HCT116 (cell line): ENCODE measurements around the gene PBXIP1. TPM values are rescaled to one million over a fixed set of nuclear protein-coding genes. Genes with fewer than 3 reads are reported as not detected.

Experiments
- ATAC-seq: fragments of 200-7000 bp; cut with Tn5 transposase; 2 replicates; pipeline ENCODE4 v1.9.1; 2020; ENCODE audit warnings: mild to moderate bottlenecking, moderate library complexity
- BruUV-seq: library from RNA; stranded (reverse); fragments of 400-500 nt; replicated peaks from 2 replicates; lab custom pipeline; 2021; lab: Mats Ljungman, UMichigan
- CTCF ChIA-PET: fragments of 300-600 bp; sonication (Branson Sonifier 250); formaldehyde crosslinking; loops from one replicate; lab custom pipeline; 2021; ENCODE audit warnings: antibody characterized with exemption; lab: Charles Lee
- POLR2A ChIA-PET: fragments of 300-600, 350-600 bp; sonication (Branson Sonifier 250); formaldehyde crosslinking; loops from one replicate; lab custom pipeline; 2021; ENCODE audit warnings: antibody characterized with exemption; lab: Charles Lee
- RAD21 ChIA-PET, 2 experiments: fragments of 300-600 bp; sonication (Branson Sonifier 250); formaldehyde crosslinking; loops; one replicate each; lab custom pipeline; 2023; ENCODE audit warnings: low total read pairs in 2 of 2; ENCODE audit not compliant: uncharacterized antibody in 2 of 2, unreplicated experiment in 2 of 2, low non-redundant PET in 1 of 2; lab: Charles Lee
- DNase-seq: peaks from one replicate; pipeline ENCODE4 v3.0.0-alpha.2; 2010; ENCODE audit warnings: low read depth, low spot score
- H2AFZ ChIP-seq: fragments of 200-600 bp; shearing (Covaris generic), sonication (generic); 2 replicates; pipeline ENCODE4 v1.6.1; 2017; ENCODE audit warnings: low read depth, mixed run types, mixed read lengths, antibody characterized with exemption, low read length; ENCODE audit not compliant: poor library complexity, severe bottlenecking
- H3K27ac ChIP-seq: 2 replicates; pipeline ENCODE4 v1.5.1; 2012; ENCODE audit warnings: low read depth, low read length
- H3K27me3 ChIP-seq: fragments of 200-600 bp; sonication (generic); 2 replicates; pipeline ENCODE4 v1.6.1; 2016; ENCODE audit warnings: mixed run types, low read length, mixed read lengths; ENCODE audit not compliant: insufficient read depth
- H3K36me3 ChIP-seq, 2 experiments: fragments of 200-500 bp in 1 of 2; fragments of 200-600 bp in 1 of 2; sonication (Bioruptor generic) in 1 of 2; sonication (generic) in 1 of 2; 2 replicates each; pipeline versions ENCODE4 v1.5.1 to v1.6.1; 2014 to 2016; ENCODE audit warnings: low read length in 2 of 2, inconsistent platforms in 1 of 2, mixed read lengths in 1 of 2, mixed run types in 1 of 2; ENCODE audit not compliant: insufficient read depth in 2 of 2, control insufficient read depth in 1 of 2
- H3K4me1 ChIP-seq, 2 experiments: fragments of 200-600 bp in 1 of 2; sonication (generic) in 1 of 2; 2 replicates each; pipeline versions ENCODE4 v1.5.1 to v1.6.1; 2012 to 2017; ENCODE audit warnings: low read length in 2 of 2, inconsistent platforms in 1 of 2, mild to moderate bottlenecking in 1 of 2, mixed read lengths in 1 of 2, mixed run types in 1 of 2, moderate library complexity in 1 of 2; ENCODE audit not compliant: insufficient read depth in 2 of 2, control insufficient read depth in 1 of 2
- H3K4me2 ChIP-seq: fragments of 200-600 bp; sonication (generic); 2 replicates; pipeline ENCODE4 v1.6.1; 2017; ENCODE audit warnings: mixed run types, low read length, mixed read lengths
- H3K4me3 ChIP-seq, 2 experiments: fragments of 200-600 bp in 1 of 2; sonication (generic) in 1 of 2; replicated peaks in 1 of 2; 2 replicates each; pipeline ENCODE4 v1.5.1; 2011 to 2016; ENCODE audit warnings: low read length in 2 of 2, control low read depth in 1 of 2, low read depth in 1 of 2, mild to moderate bottlenecking in 1 of 2, mixed read lengths in 1 of 2, mixed run types in 1 of 2
- H3K79me2 ChIP-seq: fragments of 200-600 bp; sonication (generic); 2 replicates; pipeline ENCODE4 v1.6.1; 2017; ENCODE audit warnings: mild to moderate bottlenecking, mixed run types, low read length, moderate library complexity, mixed read lengths; ENCODE audit not compliant: insufficient read depth
- H3K9ac ChIP-seq: fragments of 200-600 bp; sonication (generic); 2 replicates; pipeline ENCODE4 v1.6.1; 2016; ENCODE audit warnings: low read length, mixed read lengths
- H3K9me2 ChIP-seq: fragments of 200-600 bp; sonication (generic), shearing (Covaris generic); 2 replicates; pipeline ENCODE4 v1.6.1; 2017; ENCODE audit warnings: mixed run types, mild to moderate bottlenecking, moderate library complexity; ENCODE audit not compliant: insufficient read depth
- H3K9me3 ChIP-seq, 2 experiments: fragments of 200-500 bp in 1 of 2; fragments of 200-600 bp in 1 of 2; sonication (Bioruptor generic) in 1 of 2; sonication (generic) in 1 of 2; 2 replicates each; pipeline ENCODE4 v1.6.1; 2014 to 2017; ENCODE audit warnings: low read length in 2 of 2, mixed read lengths in 2 of 2, inconsistent platforms in 1 of 2, low read depth in 1 of 2, mild to moderate bottlenecking in 1 of 2, mixed run types in 1 of 2, moderate library complexity in 1 of 2; ENCODE audit not compliant: control insufficient read depth in 1 of 2, insufficient read depth in 1 of 2
- H4K20me1 ChIP-seq: fragments of 200-600 bp; sonication (generic), shearing (Covaris generic); 2 replicates; pipeline ENCODE4 v1.6.1; 2017; ENCODE audit warnings: mixed run types, mild to moderate bottlenecking, moderate library complexity; ENCODE audit not compliant: insufficient read depth
- FOSL1 ChIP-seq: IDR thresholded peaks from 2 replicates; pipeline ENCODE4 v1.6.1; 2012; ENCODE audit warnings: low read depth
- MAX ChIP-seq: IDR thresholded peaks from 2 replicates; pipeline ENCODE4 v1.6.1; 2012
- YY1 ChIP-seq: IDR thresholded peaks from 2 replicates; pipeline ENCODE4 v1.6.1; 2011; ENCODE audit warnings: low read length, low read depth, moderate library complexity, mild to moderate bottlenecking; ENCODE audit not compliant: insufficient replicate concordance; ENCODE audit errors: extremely low read depth
- intact Hi-C: fragments of 100-400 bp; cut with micrococcal nuclease; formaldehyde crosslinking; loops from 2 replicates; pipeline ENCODE4 v1.10.0; 2022
- total RNA-seq: library from RNA; stranded (reverse); gene quantifications from one replicate; pipeline ENCODE4 v1.2.1, GENCODE V29; 2021; ENCODE audit not compliant: unreplicated experiment
- TF ChIP-seq, protein P1 (sequence below): IDR thresholded peaks from 2 replicates; pipeline ENCODE4 v1.6.1; 2012; ENCODE audit warnings: low read depth

Gene PBXIP1
- total RNA-seq, 1 experiment from 2014 or later = 12.6 TPM

DNA sequence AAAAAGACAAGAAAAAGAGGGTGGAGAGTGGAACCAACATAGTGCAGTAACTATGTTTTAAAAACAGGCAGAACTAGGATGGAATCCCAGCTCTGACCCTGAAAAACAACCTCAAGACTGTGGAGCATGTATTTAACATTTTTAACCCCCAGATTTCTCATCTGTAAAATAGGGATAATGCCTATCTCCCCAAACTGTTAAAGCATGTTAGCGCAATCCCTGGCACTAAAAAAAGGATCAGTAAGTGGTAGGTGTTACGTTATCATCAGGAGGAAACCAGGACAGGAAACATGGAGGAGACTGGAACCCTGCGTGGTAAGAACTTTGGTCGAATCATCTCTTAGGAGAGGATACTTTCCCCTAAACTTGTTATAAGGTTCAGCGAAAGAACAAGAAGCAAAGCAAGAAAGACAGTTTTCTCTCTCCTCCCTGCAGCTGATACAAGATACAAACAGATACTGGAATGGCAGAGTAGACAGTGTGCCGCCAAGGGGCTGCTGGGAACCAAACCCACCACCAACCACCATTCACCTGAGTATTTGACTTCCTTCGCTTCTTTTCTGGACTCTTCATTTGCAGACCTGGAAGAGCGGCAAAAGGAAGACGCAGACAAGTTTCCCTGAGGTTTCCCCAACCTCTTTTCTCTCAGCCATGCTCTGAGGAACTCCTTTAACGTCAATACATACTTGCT, 4.7 kb upstream of the PBXIP1 start:
- peaks cover 23 to 55% of the 10 kb centered on the region in 2 experiments for H3K4me1 ChIP-seq
- ATAC-seq (no peak), DNase-seq (no peak)
- H4K20me1 ChIP-seq = no peaks in the 10 kb centered on the region
- peaks cover 16 to 32% of the 10 kb centered on the region in 2 experiments; a peak in 3 of 4 replicates for H3K36me3 ChIP-seq
- BruUV-seq = TSS peak; percentile 58
- peak overlapping the region; percentile 82 for H3K4me2 ChIP-seq
- intact Hi-C loops = loop anchor here (5.0 kb wide), 1 partner anchor 37 kb away; no protein-coding TSS in a partner anchor
- peaks cover 19% of the 10 kb centered on the region for H3K79me2 ChIP-seq
- H3K27me3 ChIP-seq = no peaks in the 10 kb centered on the region
- H2AFZ ChIP-seq = no peak overlapping the region
- H3K9me3 ChIP-seq = no peaks in the 10 kb centered on the region
- no peak for TF ChIP-seq FOSL1
- TF ChIP-seq, protein P1, sequence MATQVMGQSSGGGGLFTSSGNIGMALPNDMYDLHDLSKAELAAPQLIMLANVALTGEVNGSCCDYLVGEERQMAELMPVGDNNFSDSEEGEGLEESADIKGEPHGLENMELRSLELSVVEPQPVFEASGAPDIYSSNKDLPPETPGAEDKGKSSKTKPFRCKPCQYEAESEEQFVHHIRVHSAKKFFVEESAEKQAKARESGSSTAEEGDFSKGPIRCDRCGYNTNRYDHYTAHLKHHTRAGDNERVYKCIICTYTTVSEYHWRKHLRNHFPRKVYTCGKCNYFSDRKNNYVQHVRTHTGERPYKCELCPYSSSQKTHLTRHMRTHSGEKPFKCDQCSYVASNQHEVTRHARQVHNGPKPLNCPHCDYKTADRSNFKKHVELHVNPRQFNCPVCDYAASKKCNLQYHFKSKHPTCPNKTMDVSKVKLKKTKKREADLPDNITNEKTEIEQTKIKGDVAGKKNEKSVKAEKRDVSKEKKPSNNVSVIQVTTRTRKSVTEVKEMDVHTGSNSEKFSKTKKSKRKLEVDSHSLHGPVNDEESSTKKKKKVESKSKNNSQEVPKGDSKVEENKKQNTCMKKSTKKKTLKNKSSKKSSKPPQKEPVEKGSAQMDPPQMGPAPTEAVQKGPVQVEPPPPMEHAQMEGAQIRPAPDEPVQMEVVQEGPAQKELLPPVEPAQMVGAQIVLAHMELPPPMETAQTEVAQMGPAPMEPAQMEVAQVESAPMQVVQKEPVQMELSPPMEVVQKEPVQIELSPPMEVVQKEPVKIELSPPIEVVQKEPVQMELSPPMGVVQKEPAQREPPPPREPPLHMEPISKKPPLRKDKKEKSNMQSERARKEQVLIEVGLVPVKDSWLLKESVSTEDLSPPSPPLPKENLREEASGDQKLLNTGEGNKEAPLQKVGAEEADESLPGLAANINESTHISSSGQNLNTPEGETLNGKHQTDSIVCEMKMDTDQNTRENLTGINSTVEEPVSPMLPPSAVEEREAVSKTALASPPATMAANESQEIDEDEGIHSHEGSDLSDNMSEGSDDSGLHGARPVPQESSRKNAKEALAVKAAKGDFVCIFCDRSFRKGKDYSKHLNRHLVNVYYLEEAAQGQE = no peak
- TF ChIP-seq MAX = no peak
- no peak for TF ChIP-seq YY1
- peak overlapping the region; percentile 64 to 80 for H3K4me3 ChIP-seq
- H3K27ac ChIP-seq = peak overlapping the region; percentile 92
- no peaks in the 10 kb centered on the region for H3K9me2 ChIP-seq
- H3K9ac ChIP-seq = peak overlapping the region; percentile 78
- CTCF ChIA-PET = interaction anchor here (1.0 to 2.5 kb wide), 4 partner anchors 10 to 401 kb away, joined by 3 to 15 read pairs (median 8); partner anchors contain the start of gene SHC1
- POLR2A ChIA-PET = interaction anchor here (0.5 to 2.4 kb wide), 4 partner anchors 12 to 413 kb away, joined by 3 to 38 read pairs (median 4); partner anchors contain the start of genes CKS1B, KCNN3 and SHC1
- RAD21 ChIA-PET = interaction anchor here (0.7 to 1.2 kb wide), 3 partner anchors 16 to 39 kb away, joined by 4 to 5 read pairs (median 5); no protein-coding TSS in a partner anchor
